Measurements from ENCODE around the gene PSD.
"Not testable (repeated sequence)": the region's sequence is repeated elsewhere in the genome, so short reads cannot be mapped to it uniquely, and the experiment has no call there.

Gene PSD

GRCh38 chr10:102418622-102419268, at the start of gene PSD:
PSD (minus strand) TSS chr10:102418785; CDS start chr10:102417038, 1,747 bp downstream.
- DNase-seq (ENCODE audit: low read depth in 2 of 2, low spot score in 1 of 2), result no peak

GRCh38 chr10:102467971-102468438, 49.4 kb upstream of the PSD start:
- no peak for DNase-seq (ENCODE audit: low read depth in 2 of 2, low spot score in 1 of 2)

GRCh38 chr10:102467318-102467717, 48.7 kb upstream of the PSD start:
- DNase-seq (ENCODE audit: low read depth in 2 of 2, low spot score in 1 of 2), result no peak

- DNase-seq (ENCODE audit: low read depth in 2 of 2, low spot score in 1 of 2), result no peak
Measured at GRCh38 chr10:102465466-102465865, 46.9 kb upstream of the PSD start.

- no peak for DNase-seq (ENCODE audit: low read depth in 2 of 2, low spot score in 1 of 2)
Measured at GRCh38 chr10:102463983-102464382, 45.4 kb upstream of the PSD start.

- DNase-seq (ENCODE audit: low read depth in 2 of 2, low spot score in 1 of 2), result no peak
Measured at GRCh38 chr10:102462512-102463054, 44.0 kb upstream of the PSD start.

- DNase-seq (ENCODE audit: low read depth in 2 of 2, low spot score in 1 of 2), result peak; percentile 79 to 86
Measured at GRCh38 chr10:102461187-102462054, 42.8 kb upstream of the PSD start.

- DNase-seq (ENCODE audit: low read depth in 2 of 2, low spot score in 1 of 2), result no peak
Measured at GRCh38 chr10:102460836-102461186, 42.2 kb upstream of the PSD start.

- no peak for DNase-seq (ENCODE audit: low read depth in 2 of 2, low spot score in 1 of 2)
Measured at GRCh38 chr10:102458656-102459055, 40.1 kb upstream of the PSD start.

- DNase-seq (ENCODE audit: low read depth in 2 of 2, low spot score in 1 of 2), result no peak
Measured at GRCh38 chr10:102457591-102458150, 39.1 kb upstream of the PSD start.

GRCh38 chr10:102455893-102456471, 37.4 kb upstream of the PSD start:
- DNase-seq (ENCODE audit: low read depth in 2 of 2, low spot score in 1 of 2), result no peak

- DNase-seq (ENCODE audit: low read depth in 2 of 2, low spot score in 1 of 2), result not testable (repeated sequence)
Measured at GRCh38 chr10:102454662-102455487, 36.3 kb upstream of the PSD start.

- DNase-seq (ENCODE audit: low read depth in 2 of 2, low spot score in 1 of 2), result no peak
Measured at GRCh38 chr10:102453502-102453901, 34.9 kb upstream of the PSD start.

GRCh38 chr10:102452672-102453340, 34.2 kb upstream of the PSD start:
- DNase-seq (ENCODE audit: low read depth in 2 of 2, low spot score in 1 of 2), result peak in 1 of 2 donors; percentile 32

- DNase-seq (ENCODE audit: low read depth in 2 of 2, low spot score in 1 of 2), result no peak
Measured at GRCh38 chr10:102451105-102451969, 32.8 kb upstream of the PSD start, which contains the start of gene C10orf95. C10orf95 (minus strand) TSS chr10:102451543; CDS start chr10:102451093, 450 bp downstream.

- DNase-seq (ENCODE audit: low read depth in 2 of 2, low spot score in 1 of 2), result peak; percentile 52 to 80
Measured at GRCh38 chr10:102450374-102451104, 32.0 kb upstream of the PSD start.

- no peak for DNase-seq (ENCODE audit: low read depth in 2 of 2, low spot score in 1 of 2)
Measured at GRCh38 chr10:102450124-102450373, 31.5 kb upstream of the PSD start.

- DNase-seq (ENCODE audit: low read depth in 2 of 2, low spot score in 1 of 2), result peak; percentile 67 to 78
Measured at GRCh38 chr10:102449321-102450123, 30.9 kb upstream of the PSD start.

Measured in stimulated activated CD8-positive, alpha-beta memory T cell treated with anti-CD3 and anti-CD28 coated beads, Interleukin-4, amount 100 ng/mL, for 4 hours (primary cell).